ENCODE data around the gene FAM163B. TPM values are rescaled to one million over a fixed set of nuclear protein-coding genes. Genes with fewer than 3 reads are reported as not detected.

Gene FAM163B
- total RNA-seq, result not detected
- total RNA-seq (2013), result not detected

GRCh38 chr9:133609311-133610098 lies at the start of gene FAM163B:
Gene FAM163B, minus strand, starts transcription at chr9:133609389. Its CDS starts 29,166 bp downstream, at chr9:133580223.
- Histone ChIP-seq H3K36me3 (ENCODE audit: control insufficient read depth, insufficient read depth, low read length) (no peaks in the 10 kb centered on the region), H3K4me3 (ENCODE audit: low read length) (no peak within 1 kb of the TSS), H3K27me3 (ENCODE audit: control insufficient read depth, insufficient read depth, low read length) (peaks cover 12% of the 10 kb centered on the region), H3K9me3 (ENCODE audit: control insufficient read depth, insufficient read depth, low read length) (no peaks in the 10 kb centered on the region), H3K4me1 (ENCODE audit: control insufficient read depth, insufficient read depth, low read length) (no peaks in the 10 kb centered on the region), H3K27ac (ENCODE audit: low read length) (no peak within 1 kb of the TSS)
- Mint-ChIP-seq H3K4me3 (no peak within 1 kb of the TSS), H3K27me3 (ENCODE audit: low read depth in 2 of 2) (peaks cover 30 to 41% of the 10 kb centered on the region in 2 donors), H3K4me1 (no peaks in the 10 kb centered on the region), H3K36me3 (no peaks in the 10 kb centered on the region), H3K9me3 (no peaks in the 10 kb centered on the region), H3K27ac (no peak within 1 kb of the TSS)
- intact Hi-C loops (cut with micrococcal nuclease), result no loop called here
- TF ChIP-seq CTCF (IDR thresholded peaks at IDR 0.05), result no peak
- WGBS (ENCODE audit: insufficient coverage), result 17% methylated on average over 61 of the region's 61 CpGs
- ATAC-seq (peak; percentile 34 to 75 (median 44)), DNase-seq (peak; percentile 25 to 77)

GRCh38 chr9:133657120-133657661 lies 48.0 kb upstream of the FAM163B start:
- DNase-seq (peak in 1 of 2 donors; percentile 45), ATAC-seq (no peak)
- no peaks in the 10 kb centered on the region for H3K4me1 Mint-ChIP-seq
- peaks cover 13 to 27% of the 10 kb centered on the region in 2 donors for H3K27me3 Mint-ChIP-seq (ENCODE audit: low read depth in 2 of 2)
- WGBS (ENCODE audit: insufficient coverage), result 87% methylated on average over 13 of the region's 13 CpGs
- no peak overlapping the region for H3K27ac Mint-ChIP-seq
- Histone ChIP-seq H3K36me3 (ENCODE audit: control insufficient read depth, insufficient read depth, low read length) (no peaks in the 10 kb centered on the region), H3K4me1 (ENCODE audit: control insufficient read depth, insufficient read depth, low read length) (no peaks in the 10 kb centered on the region), H3K4me3 (ENCODE audit: low read length) (no peak overlapping the region), H3K27me3 (ENCODE audit: control insufficient read depth, insufficient read depth, low read length) (peaks cover 9% of the 10 kb centered on the region), H3K9me3 (ENCODE audit: control insufficient read depth, insufficient read depth, low read length) (no peaks in the 10 kb centered on the region), H3K27ac (ENCODE audit: low read length) (no peak overlapping the region)
- H3K4me3 Mint-ChIP-seq, result no peak overlapping the region
- intact Hi-C loops (cut with micrococcal nuclease), result no loop called here
- TF ChIP-seq CTCF (IDR thresholded peaks at IDR 0.05), result no peak
- H3K36me3 Mint-ChIP-seq, result no peaks in the 10 kb centered on the region
- no peaks in the 10 kb centered on the region for H3K9me3 Mint-ChIP-seq

GRCh38 chr9:133656211-133657119 lies 47.3 kb upstream of the FAM163B start:
- Histone ChIP-seq H3K27ac (ENCODE audit: low read length) (no peak overlapping the region), H3K4me1 (ENCODE audit: control insufficient read depth, insufficient read depth, low read length) (no peaks in the 10 kb centered on the region), H3K27me3 (ENCODE audit: control insufficient read depth, insufficient read depth, low read length) (peaks cover 9% of the 10 kb centered on the region), H3K9me3 (ENCODE audit: control insufficient read depth, insufficient read depth, low read length) (no peaks in the 10 kb centered on the region), H3K4me3 (ENCODE audit: low read length) (no peak overlapping the region), H3K36me3 (ENCODE audit: control insufficient read depth, insufficient read depth, low read length) (no peaks in the 10 kb centered on the region)
- no peak overlapping the region for H3K4me3 Mint-ChIP-seq
- no peak for TF ChIP-seq CTCF (IDR thresholded peaks at IDR 0.05)
- WGBS (ENCODE audit: insufficient coverage), result 65% methylated on average over 36 of the region's 36 CpGs
- H3K27me3 Mint-ChIP-seq (ENCODE audit: low read depth in 2 of 2), result peaks cover 13 to 27% of the 10 kb centered on the region in 2 donors
- H3K4me1 Mint-ChIP-seq, result no peaks in the 10 kb centered on the region
- no peaks in the 10 kb centered on the region for H3K36me3 Mint-ChIP-seq
- H3K9me3 Mint-ChIP-seq, result no peaks in the 10 kb centered on the region
- no peak for ATAC-seq
- peak in 1 of 2 donors; percentile 79 for DNase-seq
- intact Hi-C loops (cut with micrococcal nuclease), result no loop called here
- no peak overlapping the region for H3K27ac Mint-ChIP-seq
